Kidney (tissue), 14 donors: ENCODE data around the gene RASAL1. TPM values are rescaled to one million over a fixed set of nuclear protein-coding genes. Genes with fewer than 3 reads are reported as not detected.
A peak's percentile ranks its signal among the peaks of the same experiment; 100 is the strongest.

ENCODE experiments used
- DNase-seq, 5 donors: peaks; one replicate each; pipeline ENCODE4 v3.0.0-alpha.2; 2013 to 2020
- FAIRE-seq: peaks from 2 replicates; lab custom pipeline; 2012; peaks lifted over from hg19 to GRCh38; lab: Jason Lieb, UNC
- H3K27ac ChIP-seq, 2 donors: one replicate each; pipeline ENCODE4 v1.7.0; 2013; ENCODE audit warnings: low read depth in 2 of 2, low read length in 2 of 2, inconsistent platforms in 1 of 2
- H3K27me3 ChIP-seq: one replicate; pipeline ENCODE4 v1.7.1; 2013; ENCODE audit warnings: low read length, inconsistent platforms; ENCODE audit not compliant: control insufficient read depth, insufficient read depth
- H3K36me3 ChIP-seq, 3 donors: one replicate each; pipeline versions ENCODE4 v1.7.0 to v1.7.1; 2013; ENCODE audit warnings: low read length in 3 of 3, control low read depth in 1 of 3, inconsistent platforms in 1 of 3; ENCODE audit not compliant: insufficient read depth in 3 of 3, control insufficient read depth in 2 of 3
- H3K4me1 ChIP-seq, 3 donors: one replicate each; pipeline versions ENCODE4 v1.7.0 to v1.7.1; 2013; ENCODE audit warnings: low read length in 3 of 3, inconsistent platforms in 1 of 3, low read depth in 1 of 3; ENCODE audit not compliant: control insufficient read depth in 2 of 3, insufficient read depth in 2 of 3
- H3K4me3 ChIP-seq, 3 donors: one replicate each; pipeline versions ENCODE4 v1.7.0 to v1.8.1; 2013; ENCODE audit warnings: low read length in 3 of 3, control low read depth in 1 of 3, inconsistent platforms in 1 of 3
- H3K9ac ChIP-seq, 3 donors: one replicate each; pipeline versions ENCODE4 v1.7.0 to v1.7.1; 2013; ENCODE audit warnings: low read length in 3 of 3, control low read depth in 1 of 3, inconsistent platforms in 1 of 3
- H3K9me3 ChIP-seq, 3 donors: one replicate each; pipeline versions ENCODE4 v1.7.0 to v1.7.1; 2013; ENCODE audit warnings: low read length in 3 of 3, control low read depth in 1 of 3, inconsistent platforms in 1 of 3; ENCODE audit not compliant: control insufficient read depth in 2 of 3, insufficient read depth in 1 of 3
- CTCF ChIP-seq: IDR thresholded peaks from 3 replicates; pipeline ENCODE4 v1.5.1; 2012; ENCODE audit warnings: mild to moderate bottlenecking, moderate library complexity, borderline replicate concordance; ENCODE audit not compliant: insufficient read depth; ENCODE audit errors: extremely low read depth
- intact Hi-C: fragments of 100-400 bp; cut with DNase I; formaldehyde crosslinking; loops from one replicate; pipeline ENCODE4 v1.11.1; 2022
- polyA plus RNA-seq: library from polyadenylated mRNA; stranded (reverse); fragments of 350-450 nt; fragmentation: Illumina TruSeq; extraction: RNeasy Lipid Tissue Mini Kit (QIAGEN cat#74804); gene quantifications from one replicate; pipeline ENCODE4 v1.2.3, GENCODE V29; 2014; ENCODE audit warnings: low read depth, low replicate concordance; ENCODE audit not compliant: insufficient read depth
- total RNA-seq: library from RNA; stranded (reverse); fragmentation: NEBNext Ultra II Directional; extraction: Animal tissue kit (Norgen Biotek cat#: 25700); gene quantifications from one replicate; pipeline ENCODE4 v1.2.1, GENCODE V29; 2021
- donor health status: control.
- donor health status: control.
- donor health status: control.
- donor health status: control.
- donor health status: control.
- donor health status: DM: yes; HTN: yes; CAD: no.
- donor health status: Normal renal cell carcinoma (clear cell type).

Gene RASAL1
- total and polyA plus RNA-seq, 2 donors from 2014 or later: 23.5 to 58.3 TPM

DNA sequence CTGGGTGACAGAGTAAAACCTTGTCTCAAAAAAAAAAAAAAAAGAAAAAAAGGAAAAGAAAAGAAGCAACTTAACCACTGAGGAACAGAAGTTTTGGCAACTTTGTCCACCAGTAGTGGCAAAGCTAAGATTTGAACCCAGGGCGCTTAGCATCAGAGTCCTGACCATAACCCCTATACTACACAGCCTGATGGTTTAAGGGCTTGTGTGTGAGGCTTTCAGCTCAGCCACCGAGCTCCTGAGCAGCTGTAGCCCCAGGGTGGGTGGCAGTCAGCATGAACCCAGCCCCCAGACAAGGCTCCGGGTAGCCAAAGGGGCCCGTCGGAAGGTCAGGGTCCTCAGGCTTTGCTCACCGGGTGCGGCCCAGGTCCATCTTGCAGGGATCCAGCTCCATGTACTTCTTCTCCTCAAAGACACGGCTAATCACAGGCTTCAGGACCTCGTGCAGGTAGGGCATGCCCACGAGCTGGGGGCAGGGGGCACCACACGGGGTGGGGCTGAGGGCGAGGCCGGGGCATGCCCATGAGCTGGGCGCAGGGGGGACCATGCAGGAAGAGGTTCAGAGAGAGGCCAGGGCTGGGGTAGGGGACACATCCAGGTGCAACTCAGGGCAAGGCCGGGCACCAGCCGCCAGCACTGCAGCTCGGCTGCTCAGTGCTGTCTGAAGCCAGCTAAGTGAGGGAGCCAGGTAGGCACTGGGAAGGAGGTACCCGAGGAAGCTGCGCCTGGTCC is 20.9 kb downstream of the RASAL1 start:
- Histone ChIP-seq H3K4me3 (no peak overlapping the region), H3K27ac (no peak overlapping the region), H3K36me3 (no peaks in the 10 kb centered on the region), H3K4me1 (no peaks in the 10 kb centered on the region), H3K9ac (no peak overlapping the region), H3K27me3 (no peaks in the 10 kb centered on the region), H3K9me3 (no peaks in the 10 kb centered on the region)
- intact Hi-C loops: no loop called here
- FAIRE-seq (no peak), DNase-seq (peak in 1 of 5 donors; percentile 59)
- TF ChIP-seq CTCF: no peak

GRCh38 chr12:113113397-113113796 is 22.2 kb downstream of the RASAL1 start:
- H3K4me1 ChIP-seq: no peaks in the 10 kb centered on the region
- no peak for FAIRE-seq
- no peak for DNase-seq

GRCh38 chr12:113112043-113112899 is 23.3 kb downstream of the RASAL1 start:
- TF ChIP-seq CTCF: no peak
- Histone ChIP-seq H3K27me3 (no peaks in the 10 kb centered on the region), H3K9ac (no peak overlapping the region), H3K36me3 (no peaks in the 10 kb centered on the region), H3K4me3 (no peak overlapping the region), H3K9me3 (no peaks in the 10 kb centered on the region), H3K4me1 (no peaks in the 10 kb centered on the region), H3K27ac (no peak overlapping the region)
- FAIRE-seq: no peak
- peak in 1 of 5 donors; percentile 53 for DNase-seq
- intact Hi-C loops: no loop called here

More at GRCh38 chr12:113113397-113113796, 22.2 kb downstream of the RASAL1 start:
- TF ChIP-seq CTCF: no peak
- Histone ChIP-seq H3K9ac (no peak overlapping the region), H3K4me3 (no peak overlapping the region), H3K9me3 (no peaks in the 10 kb centered on the region), H3K27me3 (no peaks in the 10 kb centered on the region), H3K36me3 (no peaks in the 10 kb centered on the region), H3K27ac (no peak overlapping the region)
- intact Hi-C loops: no loop called here
